Peyer's patch (tissue), 4 donors: ENCODE measurements around the gene TLN1.

Experiments
- POLR2A ChIP-seq, 2 donors: fragments of 450-650 bp; IDR thresholded peaks; one replicate each; pipeline ENCODE4 v1.5.1; 2017; ENCODE audit warnings: antibody characterized with exemption in 2 of 2, mild to moderate bottlenecking in 2 of 2, moderate library complexity in 2 of 2
- TF ChIP-seq, protein P1 (sequence below), 6 experiments: fragments of 450-650 bp in 4 of 6; fragments of 200-600 bp in 2 of 6; sonication (generic) in 1 of 6; IDR thresholded peaks; one replicate each; pipeline ENCODE4 v1.5.1; 2017 to 2019; ENCODE audit warnings: antibody characterized with exemption in 6 of 6, mild to moderate bottlenecking in 3 of 6, moderate library complexity in 1 of 6

DNA sequence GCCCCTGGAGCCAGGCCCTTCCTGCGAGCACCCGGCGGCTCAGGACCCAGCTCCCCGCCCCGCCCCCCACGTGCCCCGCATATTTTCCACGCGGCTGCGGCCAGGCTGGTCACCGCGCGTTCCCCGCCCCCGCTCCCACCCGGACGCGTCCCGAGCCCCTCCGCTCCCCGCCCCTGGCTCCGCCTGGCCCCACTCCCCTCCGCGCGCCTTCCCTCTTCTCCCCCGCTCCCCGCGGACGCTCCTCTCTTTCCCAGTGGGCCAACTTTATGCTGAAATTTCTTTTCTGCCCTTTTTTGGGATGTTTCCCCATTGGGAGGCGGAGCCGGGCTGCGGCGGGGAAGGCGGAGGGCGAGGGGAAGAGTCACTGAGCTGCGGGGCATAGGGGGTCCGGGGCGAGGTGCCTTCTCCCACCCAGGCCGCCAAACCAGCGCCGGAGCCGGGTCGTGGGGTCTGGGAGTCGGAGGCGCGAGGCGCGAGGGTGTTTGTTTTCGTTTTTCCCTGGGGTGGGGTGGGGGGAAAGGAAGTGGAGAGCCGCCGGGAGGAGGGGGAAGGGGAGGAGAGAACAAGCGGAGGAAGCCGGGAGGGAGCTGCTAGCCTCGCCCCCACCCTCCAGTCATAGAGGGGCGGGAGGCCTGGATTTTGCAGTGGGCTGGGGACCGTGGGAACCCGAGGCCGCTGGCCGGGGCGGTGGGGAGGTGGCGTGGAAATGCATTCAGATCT, 41.2 kb downstream of the TLN1 start:
- TF ChIP-seq, protein P1, sequence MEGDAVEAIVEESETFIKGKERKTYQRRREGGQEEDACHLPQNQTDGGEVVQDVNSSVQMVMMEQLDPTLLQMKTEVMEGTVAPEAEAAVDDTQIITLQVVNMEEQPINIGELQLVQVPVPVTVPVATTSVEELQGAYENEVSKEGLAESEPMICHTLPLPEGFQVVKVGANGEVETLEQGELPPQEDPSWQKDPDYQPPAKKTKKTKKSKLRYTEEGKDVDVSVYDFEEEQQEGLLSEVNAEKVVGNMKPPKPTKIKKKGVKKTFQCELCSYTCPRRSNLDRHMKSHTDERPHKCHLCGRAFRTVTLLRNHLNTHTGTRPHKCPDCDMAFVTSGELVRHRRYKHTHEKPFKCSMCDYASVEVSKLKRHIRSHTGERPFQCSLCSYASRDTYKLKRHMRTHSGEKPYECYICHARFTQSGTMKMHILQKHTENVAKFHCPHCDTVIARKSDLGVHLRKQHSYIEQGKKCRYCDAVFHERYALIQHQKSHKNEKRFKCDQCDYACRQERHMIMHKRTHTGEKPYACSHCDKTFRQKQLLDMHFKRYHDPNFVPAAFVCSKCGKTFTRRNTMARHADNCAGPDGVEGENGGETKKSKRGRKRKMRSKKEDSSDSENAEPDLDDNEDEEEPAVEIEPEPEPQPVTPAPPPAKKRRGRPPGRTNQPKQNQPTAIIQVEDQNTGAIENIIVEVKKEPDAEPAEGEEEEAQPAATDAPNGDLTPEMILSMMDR (IDR thresholded peaks at IDR 0.05): no peak
- no peak for TF ChIP-seq POLR2A (IDR thresholded peaks at IDR 0.05)
